ENCODE data around the gene HS1BP3. TPM values are rescaled to one million over a fixed set of nuclear protein-coding genes. Genes with fewer than 3 reads are reported as not detected.

The HS1BP3 gene
- total RNA-seq, 2 donors from 2014 or later = 10.7 to 11.0 TPM

- Mint-ChIP-seq H3K4me3 (no peak overlapping the region), H3K27me3 (ENCODE audit: low read depth) (no peaks in the 10 kb centered on the region), H3K36me3 (ENCODE audit: insufficient read depth in 2 of 2) (peaks cover 0 to 7% of the 10 kb centered on the region in 2 donors), H3K9me3 (no peaks in the 10 kb centered on the region), H3K4me1 (ENCODE audit: low read depth) (no peaks in the 10 kb centered on the region), H3K27ac (no peak overlapping the region)
- ATAC-seq (replicated peaks in 1 of 2) (no peak), DNase-seq (no peak)
These were observed 30.0 kb upstream of the HS1BP3 start for GRCh38 chr2:20680744-20681375.

GRCh38 chr2:20678780-20679179, 27.9 kb upstream of the HS1BP3 start:
- DNase-seq (no peak), ATAC-seq (replicated peaks in 1 of 2) (no peak)
- Mint-ChIP-seq H3K4me1 (ENCODE audit: low read depth) (no peaks in the 10 kb centered on the region), H3K36me3 (ENCODE audit: insufficient read depth in 2 of 2) (peaks cover 0 to 5% of the 10 kb centered on the region in 2 donors), H3K27me3 (ENCODE audit: low read depth) (peaks cover 5% of the 10 kb centered on the region), H3K9me3 (no peaks in the 10 kb centered on the region), H3K4me3 (no peak overlapping the region), H3K27ac (no peak overlapping the region)

GRCh38 chr2:20678086-20678395, 27.1 kb upstream of the HS1BP3 start:
- H3K4me1 Mint-ChIP-seq (ENCODE audit: low read depth) = no peaks in the 10 kb centered on the region
- H3K27me3 Mint-ChIP-seq (ENCODE audit: low read depth) = peaks cover 13% of the 10 kb centered on the region
- no peaks in the 10 kb centered on the region for H3K9me3 Mint-ChIP-seq
- peaks cover 0 to 4% of the 10 kb centered on the region in 2 donors for H3K36me3 Mint-ChIP-seq (ENCODE audit: insufficient read depth in 2 of 2)
- no peak overlapping the region for H3K4me3 Mint-ChIP-seq
- no peak overlapping the region for H3K27ac Mint-ChIP-seq
- DNase-seq = no peak
- no peak for ATAC-seq (replicated peaks in 1 of 2)

GRCh38 chr2:20677301-20678085, 26.6 kb upstream of the HS1BP3 start:
- Mint-ChIP-seq H3K27ac (no peak overlapping the region), H3K36me3 (ENCODE audit: insufficient read depth in 2 of 2) (peaks cover 0 to 2% of the 10 kb centered on the region in 2 donors), H3K9me3 (no peaks in the 10 kb centered on the region), H3K4me3 (no peak overlapping the region), H3K4me1 (ENCODE audit: low read depth) (no peaks in the 10 kb centered on the region), H3K27me3 (ENCODE audit: low read depth) (peaks cover 18% of the 10 kb centered on the region)
- ATAC-seq (replicated peaks in 1 of 2) = no peak
- no peak for DNase-seq

GRCh38 chr2:20676353-20677215, 25.7 kb upstream of the HS1BP3 start:
- no peak overlapping the region for H3K4me3 Mint-ChIP-seq

GRCh38 chr2:20675701-20676352, 24.9 kb upstream of the HS1BP3 start:
- H3K4me1 Mint-ChIP-seq (ENCODE audit: low read depth) = no peaks in the 10 kb centered on the region
- H3K36me3 Mint-ChIP-seq (ENCODE audit: insufficient read depth in 2 of 2) = no peaks in the 10 kb centered on the region
- H3K4me3 Mint-ChIP-seq = no peak overlapping the region
- no peaks in the 10 kb centered on the region for H3K9me3 Mint-ChIP-seq
- DNase-seq (no peak), ATAC-seq (replicated peaks in 1 of 2) (peak; percentile 46 to 57)
- peaks cover 31% of the 10 kb centered on the region for H3K27me3 Mint-ChIP-seq (ENCODE audit: low read depth)
- no peak overlapping the region for H3K27ac Mint-ChIP-seq

More at GRCh38 chr2:20676353-20677215, 25.7 kb upstream of the HS1BP3 start:
- ATAC-seq (replicated peaks in 1 of 2) (no peak), DNase-seq (no peak)
- no peaks in the 10 kb centered on the region for H3K4me1 Mint-ChIP-seq (ENCODE audit: low read depth)
- no peak overlapping the region for H3K27ac Mint-ChIP-seq
- peaks cover 26% of the 10 kb centered on the region for H3K27me3 Mint-ChIP-seq (ENCODE audit: low read depth)
- H3K9me3 Mint-ChIP-seq = no peaks in the 10 kb centered on the region
- H3K36me3 Mint-ChIP-seq (ENCODE audit: insufficient read depth in 2 of 2) = peaks cover 0 to 2% of the 10 kb centered on the region in 2 donors

- H3K4me1 Mint-ChIP-seq (ENCODE audit: low read depth) = no peaks in the 10 kb centered on the region
- no peaks in the 10 kb centered on the region for H3K36me3 Mint-ChIP-seq (ENCODE audit: insufficient read depth in 2 of 2)
- peaks cover 31% of the 10 kb centered on the region for H3K27me3 Mint-ChIP-seq (ENCODE audit: low read depth)
- ATAC-seq (replicated peaks in 1 of 2) = peak in 1 of 2 donors; percentile 22
- H3K9me3 Mint-ChIP-seq = no peaks in the 10 kb centered on the region
- H3K4me3 Mint-ChIP-seq = no peak overlapping the region
- no peak for DNase-seq
- H3K27ac Mint-ChIP-seq = no peak overlapping the region
These were observed 24.2 kb upstream of the HS1BP3 start for GRCh38 chr2:20674974-20675679.

- Mint-ChIP-seq H3K27me3 (ENCODE audit: low read depth) (peaks cover 35% of the 10 kb centered on the region), H3K36me3 (ENCODE audit: insufficient read depth in 2 of 2) (no peaks in the 10 kb centered on the region), H3K4me3 (no peak overlapping the region), H3K27ac (no peak overlapping the region), H3K9me3 (no peaks in the 10 kb centered on the region), H3K4me1 (ENCODE audit: low read depth) (no peaks in the 10 kb centered on the region)
- DNase-seq (no peak), ATAC-seq (replicated peaks in 1 of 2) (no peak)
These were observed 23.5 kb upstream of the HS1BP3 start for GRCh38 chr2:20674309-20674965.

GRCh38 chr2:20673686-20674308, 22.9 kb upstream of the HS1BP3 start:
- DNase-seq (no peak), ATAC-seq (replicated peaks in 1 of 2) (no peak)
- H3K36me3 Mint-ChIP-seq (ENCODE audit: insufficient read depth in 2 of 2) = no peaks in the 10 kb centered on the region
- H3K9me3 Mint-ChIP-seq = no peaks in the 10 kb centered on the region
- H3K4me3 Mint-ChIP-seq = no peak overlapping the region
- H3K27ac Mint-ChIP-seq = no peak overlapping the region
- peaks cover 41% of the 10 kb centered on the region for H3K27me3 Mint-ChIP-seq (ENCODE audit: low read depth)
- H3K4me1 Mint-ChIP-seq (ENCODE audit: low read depth) = no peaks in the 10 kb centered on the region

GRCh38 chr2:20672201-20672951, 21.5 kb upstream of the HS1BP3 start:
- no peaks in the 10 kb centered on the region for H3K4me1 Mint-ChIP-seq (ENCODE audit: low read depth)
- ATAC-seq (replicated peaks in 1 of 2) (no peak), DNase-seq (no peak)
- no peak overlapping the region for H3K4me3 Mint-ChIP-seq
- H3K27me3 Mint-ChIP-seq (ENCODE audit: low read depth) = peaks cover 50% of the 10 kb centered on the region
- no peaks in the 10 kb centered on the region for H3K36me3 Mint-ChIP-seq (ENCODE audit: insufficient read depth in 2 of 2)
- peak overlapping the region; percentile 46 for H3K27ac Mint-ChIP-seq
- no peaks in the 10 kb centered on the region for H3K9me3 Mint-ChIP-seq

- H3K4me1 Mint-ChIP-seq (ENCODE audit: low read depth) = no peaks in the 10 kb centered on the region
- no peaks in the 10 kb centered on the region for H3K9me3 Mint-ChIP-seq
- no peak overlapping the region for H3K27ac Mint-ChIP-seq
- ATAC-seq (replicated peaks in 1 of 2) (no peak), DNase-seq (no peak)
- peaks cover 50% of the 10 kb centered on the region for H3K27me3 Mint-ChIP-seq (ENCODE audit: low read depth)
- H3K4me3 Mint-ChIP-seq = peak overlapping the region in 1 of 2 donors; percentile 25
- H3K36me3 Mint-ChIP-seq (ENCODE audit: insufficient read depth in 2 of 2) = no peaks in the 10 kb centered on the region
These were observed 20.8 kb upstream of the HS1BP3 start for GRCh38 chr2:20671736-20672080.

Data from activated T-cell treated with anti-CD3 and anti-CD28 coated beads, Interleukin-2, amount 50 U/mL, for 72 hours (primary cell).